Activated CD8-positive, alpha-beta memory T cell treated with anti-CD3 and anti-CD28 coated beads, Interleukin-2, amount 10 ng/mL, durations not matched to agents 7 days and 5 days (primary cell): ENCODE data around the gene MACROD2. TPM values are rescaled to one million over a fixed set of nuclear protein-coding genes. Genes with fewer than 3 reads are reported as not detected.
"Not testable (repeated sequence)": the region's sequence is repeated elsewhere in the genome, so short reads cannot be mapped to it uniquely, and the experiment has no call there.

Experiments used
- ATAC-seq: fragments of 150-1000 bp; cut with Tn5 transposase; one replicate; pipeline ENCODE4 v1.10.0; 2021; ENCODE audit warnings: moderate library complexity
- CTCF ChIA-PET: fragments of 350-600 bp; sonication (Branson Sonifier 250); formaldehyde crosslinking; loops from one replicate; lab custom pipeline; 2021; ENCODE audit warnings: antibody characterized with exemption; lab: Charles Lee
- DNase-seq: peaks from one replicate; pipeline ENCODE4 v3.0.0-alpha.2; 2020
- H3K27ac Mint-ChIP-seq: one replicate; pipeline ENCODE4 v1.8.0; 2021; ENCODE audit warnings: mild to moderate bottlenecking, mixed read lengths
- H3K27me3 Mint-ChIP-seq: one replicate; pipeline ENCODE4 v1.8.0; 2021; ENCODE audit warnings: mixed read lengths
- H3K36me3 Mint-ChIP-seq: one replicate; pipeline ENCODE4 v1.8.0; 2021; ENCODE audit warnings: mild to moderate bottlenecking, mixed read lengths
- H3K4me1 Mint-ChIP-seq: one replicate; pipeline ENCODE4 v1.8.0; 2021; ENCODE audit warnings: mixed read lengths
- H3K4me3 Mint-ChIP-seq: one replicate; pipeline ENCODE4 v1.8.0; 2021; ENCODE audit warnings: mild to moderate bottlenecking, moderate library complexity, mixed read lengths
- H3K9me3 Mint-ChIP-seq: one replicate; pipeline ENCODE4 v1.8.0; 2022; ENCODE audit warnings: low read depth, mixed read lengths
- total RNA-seq, 2 experiments: library from RNA; stranded (reverse); gene quantifications; one replicate each; pipeline ENCODE4 v1.2.3, GENCODE V29; 2021

Gene MACROD2
- total RNA-seq, 2 experiments from 2014 or later: not detected

DNA sequence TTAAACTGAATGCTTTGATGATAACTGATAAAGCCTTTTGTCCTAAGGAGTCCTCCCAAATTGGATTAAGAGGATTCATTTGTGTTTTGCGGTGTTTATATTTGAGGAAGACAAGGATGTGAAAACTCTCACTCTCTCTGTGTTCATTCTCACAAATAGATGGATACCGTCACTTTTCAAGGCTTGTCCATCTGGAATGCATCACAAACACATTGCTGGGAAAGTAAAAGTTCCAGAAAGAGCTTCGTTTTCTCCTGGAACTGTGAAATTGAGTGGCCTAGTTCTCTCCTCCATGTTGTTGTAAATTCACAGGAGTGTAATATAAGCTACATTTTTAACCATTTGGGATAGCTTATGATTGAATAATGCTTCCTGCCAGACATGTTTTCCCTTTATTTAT is 923.7 kb downstream of the MACROD2 start:
- no peak overlapping the region for H3K4me3 Mint-ChIP-seq
- no peaks in the 10 kb centered on the region for H3K4me1 Mint-ChIP-seq
- H3K27ac Mint-ChIP-seq: no peak overlapping the region
- no peak for DNase-seq
- ATAC-seq: no peak
- H3K36me3 Mint-ChIP-seq: peaks cover 1% of the 10 kb centered on the region
- peaks cover 16% of the 10 kb centered on the region for H3K9me3 Mint-ChIP-seq
- CTCF ChIA-PET: no interaction called here
- H3K27me3 Mint-ChIP-seq: no peaks in the 10 kb centered on the region

DNA sequence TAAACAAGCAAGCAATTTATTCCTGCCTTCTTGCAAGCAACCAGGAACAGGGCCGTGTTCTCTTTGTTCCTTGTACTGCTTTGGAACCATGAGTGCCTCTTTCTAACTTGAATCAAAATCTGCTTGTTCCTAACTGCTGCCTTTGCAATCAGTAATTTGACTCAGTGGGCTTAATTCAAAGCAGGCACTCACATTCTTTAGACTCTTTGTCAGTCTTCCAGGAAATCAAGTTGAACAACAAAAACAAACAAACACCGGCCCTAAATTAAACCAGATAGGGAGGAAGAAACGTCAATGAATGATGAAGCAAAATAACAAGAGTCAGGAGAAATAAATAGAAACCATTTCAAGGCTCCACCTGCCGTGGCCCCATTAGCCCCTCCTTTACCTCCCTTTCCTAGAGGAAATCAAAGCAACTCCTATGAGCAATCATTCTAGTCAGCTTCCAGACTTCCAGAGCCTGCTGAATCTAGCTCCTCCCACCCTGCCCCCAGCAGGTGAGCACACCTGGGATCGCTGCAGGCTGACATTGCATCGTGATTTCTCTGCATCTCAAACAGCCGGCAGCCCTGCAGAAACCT is 924.3 kb downstream of the MACROD2 start:
- Mint-ChIP-seq H3K27me3 (no peaks in the 10 kb centered on the region), H3K4me1 (no peaks in the 10 kb centered on the region), H3K4me3 (no peak overlapping the region), H3K36me3 (peaks cover 1% of the 10 kb centered on the region), H3K9me3 (peaks cover 11% of the 10 kb centered on the region), H3K27ac (no peak overlapping the region)
- CTCF ChIA-PET: no interaction called here
- DNase-seq (no peak), ATAC-seq (no peak)

DNA sequence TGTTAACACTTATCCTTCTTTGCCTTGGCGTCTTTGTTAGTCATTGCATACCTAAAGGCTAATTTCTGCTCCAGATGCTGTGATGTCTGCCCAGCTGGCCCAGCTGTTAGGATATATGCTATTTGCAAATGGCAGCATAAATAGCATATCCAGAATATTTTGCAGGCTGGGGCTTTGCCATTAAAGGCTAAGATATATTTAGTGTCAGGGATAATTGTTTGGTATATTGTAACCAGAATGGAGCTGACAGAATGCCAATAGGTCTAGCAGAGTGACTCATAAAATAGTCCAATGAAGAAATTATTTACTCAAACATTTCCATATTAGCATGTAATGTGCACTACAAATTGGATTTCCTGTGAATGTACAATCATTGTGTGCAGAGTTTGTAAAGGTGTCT is 926.2 kb downstream of the MACROD2 start:
- DNase-seq (no peak), ATAC-seq (no peak)
- no peaks in the 10 kb centered on the region for H3K4me1 Mint-ChIP-seq
- no peak overlapping the region for H3K27ac Mint-ChIP-seq
- no peak overlapping the region for H3K4me3 Mint-ChIP-seq
- peaks cover 12% of the 10 kb centered on the region for H3K9me3 Mint-ChIP-seq
- no peaks in the 10 kb centered on the region for H3K27me3 Mint-ChIP-seq
- H3K36me3 Mint-ChIP-seq: peaks cover 1% of the 10 kb centered on the region
- CTCF ChIA-PET: no interaction called here

DNA sequence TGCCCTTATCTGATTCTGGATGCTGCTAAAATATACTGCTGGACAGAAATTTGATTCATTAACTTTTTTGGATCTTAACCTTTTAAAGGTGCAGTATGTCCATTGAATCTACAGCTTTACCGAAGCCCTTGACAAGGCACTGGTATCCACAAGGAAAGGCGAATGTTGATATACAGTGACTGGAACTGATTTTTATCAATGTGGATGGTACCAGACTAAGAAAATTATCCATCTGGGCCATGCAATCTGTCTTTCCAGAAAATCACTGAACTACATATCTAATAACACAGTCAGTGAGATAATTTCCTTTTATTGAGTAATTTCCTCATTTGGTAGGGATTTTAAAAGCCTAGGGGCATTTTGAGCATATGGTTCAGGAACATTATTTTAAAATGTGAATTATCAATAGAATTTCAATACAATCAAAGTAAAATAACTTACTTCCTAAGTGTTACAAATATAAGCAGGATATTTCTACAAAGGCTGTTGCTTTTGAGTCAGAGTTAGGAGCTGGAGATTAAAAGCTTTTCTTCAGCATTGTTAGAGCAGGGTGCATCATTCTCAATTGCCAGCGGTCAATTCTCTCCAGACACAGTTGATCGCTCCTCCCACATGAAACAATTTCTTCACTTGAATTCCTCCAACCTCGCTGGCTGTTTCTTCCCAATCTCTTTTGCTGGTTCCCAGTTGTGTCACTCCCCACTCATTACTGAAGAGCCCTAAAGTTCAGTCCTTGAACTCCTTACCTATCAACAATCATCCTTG is 927.4 kb downstream of the MACROD2 start:
- Mint-ChIP-seq H3K27ac (no peak overlapping the region), H3K27me3 (no peaks in the 10 kb centered on the region), H3K4me1 (no peaks in the 10 kb centered on the region), H3K9me3 (peaks cover 7% of the 10 kb centered on the region), H3K36me3 (peaks cover under 1% of the 10 kb centered on the region), H3K4me3 (no peak overlapping the region)
- CTCF ChIA-PET: no interaction called here
- ATAC-seq: no peak
- DNase-seq: no peak

DNA sequence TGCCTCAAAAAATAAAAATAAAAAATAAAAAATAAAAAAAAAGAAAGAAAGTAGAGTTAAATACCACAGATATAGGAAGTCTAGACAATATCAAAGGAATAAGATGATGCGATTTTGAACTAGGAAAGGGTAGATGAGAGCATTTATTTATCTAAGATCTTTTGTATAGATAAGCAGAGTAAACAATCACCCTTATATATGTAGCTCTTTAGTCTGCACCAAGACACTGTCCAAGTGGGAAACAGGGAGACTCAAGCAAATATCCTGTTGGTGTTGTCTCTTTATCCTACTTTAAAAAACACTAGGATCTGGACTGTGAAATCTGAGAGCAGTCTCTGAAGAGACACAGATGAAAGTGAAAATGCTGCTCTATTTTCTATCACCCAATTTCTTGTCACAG is 929.1 kb downstream of the MACROD2 start:
- Mint-ChIP-seq H3K36me3 (no peaks in the 10 kb centered on the region), H3K27me3 (no peaks in the 10 kb centered on the region), H3K4me3 (no peak overlapping the region), H3K27ac (no peak overlapping the region), H3K4me1 (no peaks in the 10 kb centered on the region), H3K9me3 (peaks cover 6% of the 10 kb centered on the region)
- DNase-seq: no peak
- no peak for ATAC-seq
- CTCF ChIA-PET: no interaction called here

DNA sequence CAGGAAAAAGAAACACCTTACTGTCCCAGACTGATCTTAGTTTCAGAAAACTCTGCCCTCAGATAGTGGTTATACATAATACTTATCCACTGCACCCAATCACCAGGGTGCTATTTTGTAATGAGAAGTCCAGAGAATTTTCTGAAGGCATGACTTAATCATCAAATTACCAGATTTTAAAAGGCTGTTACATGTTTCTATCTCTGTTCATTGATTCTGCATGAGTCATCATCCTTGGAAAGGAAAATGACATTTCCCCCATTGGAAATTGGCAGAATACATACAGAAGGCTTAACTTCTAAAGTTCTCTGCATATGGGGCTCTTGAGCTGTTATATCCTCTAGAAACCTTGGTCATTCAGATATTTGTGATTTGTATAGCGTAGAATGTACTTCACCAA is 930.0 kb downstream of the MACROD2 start:
- H3K36me3 Mint-ChIP-seq: no peaks in the 10 kb centered on the region
- H3K4me1 Mint-ChIP-seq: no peaks in the 10 kb centered on the region
- no peak for DNase-seq
- H3K4me3 Mint-ChIP-seq: no peak overlapping the region
- peaks cover 9% of the 10 kb centered on the region for H3K9me3 Mint-ChIP-seq
- H3K27me3 Mint-ChIP-seq: no peaks in the 10 kb centered on the region
- ATAC-seq: no peak
- CTCF ChIA-PET: no interaction called here
- H3K27ac Mint-ChIP-seq: no peak overlapping the region

DNA sequence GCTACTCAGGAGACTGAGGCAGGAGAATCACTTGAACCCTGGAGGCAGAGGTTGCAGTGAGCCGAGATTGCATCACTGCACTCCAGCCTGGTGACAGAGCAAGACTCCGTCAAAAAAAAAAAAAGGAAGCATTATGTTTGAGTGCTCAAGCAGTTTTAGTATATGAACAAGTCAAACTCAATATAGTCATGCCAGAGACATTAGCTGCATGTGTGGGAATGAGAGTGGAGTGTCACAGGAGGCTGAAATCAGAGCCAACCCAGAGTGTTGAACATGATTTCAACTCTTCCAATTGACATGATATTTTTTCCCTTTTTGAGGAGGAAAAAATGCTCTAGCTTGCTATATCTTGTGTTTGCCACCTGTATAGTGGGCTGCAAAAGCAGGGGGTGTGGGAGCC is 931.1 kb downstream of the MACROD2 start:
- H3K27ac Mint-ChIP-seq, CTCF ChIA-PET, ATAC-seq, DNase-seq, H3K36me3 Mint-ChIP-seq, H3K27me3 Mint-ChIP-seq, H3K4me3 Mint-ChIP-seq, H3K4me1 Mint-ChIP-seq: not testable (repeated sequence)
- peaks cover 11% of the 10 kb centered on the region for H3K9me3 Mint-ChIP-seq

DNA sequence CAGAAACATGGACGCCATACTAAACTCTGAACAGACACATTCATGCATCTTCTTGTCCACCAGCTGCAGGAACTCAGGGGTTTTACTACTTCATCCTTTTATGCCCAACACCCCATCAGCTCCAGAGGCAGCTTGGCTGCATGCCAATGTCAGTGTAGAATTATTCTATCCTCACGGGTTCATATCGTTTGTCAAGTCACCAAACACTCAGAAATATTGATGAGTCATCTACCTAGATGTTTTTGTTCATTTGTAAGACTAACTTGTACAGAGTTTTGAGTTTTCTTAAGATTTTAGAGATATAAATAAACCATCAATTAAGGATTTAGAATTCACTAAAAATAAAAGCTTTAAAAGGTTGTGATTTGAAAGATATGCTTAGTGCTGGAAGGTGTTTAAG is 932.8 kb downstream of the MACROD2 start:
- H3K4me3 Mint-ChIP-seq: no peak overlapping the region
- DNase-seq: no peak
- H3K27me3 Mint-ChIP-seq: no peaks in the 10 kb centered on the region
- no peaks in the 10 kb centered on the region for H3K36me3 Mint-ChIP-seq
- H3K27ac Mint-ChIP-seq: no peak overlapping the region
- CTCF ChIA-PET: no interaction called here
- H3K4me1 Mint-ChIP-seq: no peaks in the 10 kb centered on the region
- ATAC-seq: no peak
- peaks cover 11% of the 10 kb centered on the region for H3K9me3 Mint-ChIP-seq

DNA sequence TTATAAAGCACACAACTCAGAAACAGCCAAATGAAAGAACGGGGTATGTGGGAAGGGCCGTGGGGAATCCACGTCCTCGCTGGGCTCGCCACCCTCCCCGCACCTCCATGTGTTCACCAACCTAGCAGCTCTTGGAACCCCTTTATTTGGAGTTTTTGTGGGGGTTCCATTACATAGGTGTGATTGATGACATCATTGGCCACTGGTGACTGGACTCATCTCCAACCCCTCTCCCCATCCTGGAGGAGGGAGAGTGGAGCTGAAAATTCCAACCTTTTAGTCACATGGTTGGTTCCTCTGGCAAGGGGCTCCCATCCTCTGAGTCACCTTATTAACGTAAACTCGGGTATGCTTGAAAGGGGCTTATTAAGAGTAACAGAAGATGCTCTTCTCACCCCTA is 934.1 kb downstream of the MACROD2 start:
- no peak for DNase-seq
- no peak overlapping the region for H3K27ac Mint-ChIP-seq
- ATAC-seq: no peak
- H3K4me3 Mint-ChIP-seq: no peak overlapping the region
- CTCF ChIA-PET: no interaction called here
- peaks cover 8% of the 10 kb centered on the region for H3K9me3 Mint-ChIP-seq
- no peaks in the 10 kb centered on the region for H3K36me3 Mint-ChIP-seq
- H3K4me1 Mint-ChIP-seq: no peaks in the 10 kb centered on the region
- H3K27me3 Mint-ChIP-seq: no peaks in the 10 kb centered on the region

DNA sequence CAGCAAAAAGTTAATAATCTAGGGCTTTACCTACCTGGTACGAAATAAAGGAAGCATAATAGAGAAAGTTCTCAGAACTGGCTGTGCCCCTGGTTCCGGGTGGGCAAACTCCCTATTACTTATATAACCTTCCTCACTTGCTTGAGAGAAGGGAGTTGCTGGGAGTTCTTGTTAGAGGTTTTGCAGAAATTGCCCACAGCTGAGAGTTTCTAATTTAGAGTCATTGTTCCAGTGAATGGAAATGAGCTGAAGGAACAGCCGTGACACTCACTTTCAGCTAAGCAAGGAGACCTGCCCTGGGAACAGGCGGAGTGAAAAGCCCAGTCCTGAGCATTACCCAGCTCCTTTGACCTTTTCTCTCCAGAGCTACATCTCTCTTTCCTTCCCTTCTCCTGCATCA is 936.7 kb downstream of the MACROD2 start:
- Mint-ChIP-seq H3K9me3 (peaks cover 14% of the 10 kb centered on the region), H3K4me3 (no peak overlapping the region), H3K27me3 (no peaks in the 10 kb centered on the region), H3K4me1 (no peaks in the 10 kb centered on the region), H3K36me3 (no peaks in the 10 kb centered on the region), H3K27ac (no peak overlapping the region)
- ATAC-seq (no peak), DNase-seq (no peak)
- CTCF ChIA-PET: interaction anchor here (0.7 kb wide), 1 partner anchor 32 kb away, joined by 3 read pairs; no protein-coding TSS in a partner anchor

DNA sequence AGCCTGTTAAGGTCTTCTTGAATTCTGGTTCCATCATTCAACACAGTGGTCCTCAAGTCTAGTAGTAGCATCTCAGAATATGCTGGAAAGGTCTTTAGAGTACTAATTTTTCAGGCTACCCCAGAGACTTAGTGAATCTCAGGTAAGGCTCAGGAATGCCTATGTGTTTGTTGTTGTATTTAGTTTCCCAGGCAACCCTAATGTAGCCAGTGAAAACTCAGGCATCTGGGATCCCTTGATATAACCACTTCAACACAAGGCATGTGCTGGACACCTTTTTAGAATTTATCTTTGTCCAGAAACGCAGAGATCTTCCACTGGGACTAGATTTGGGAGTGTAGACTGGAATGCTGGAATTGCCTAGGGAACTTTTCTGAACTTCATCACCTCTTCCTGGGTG is 940.0 kb downstream of the MACROD2 start:
- no peak overlapping the region for H3K4me3 Mint-ChIP-seq
- no peaks in the 10 kb centered on the region for H3K36me3 Mint-ChIP-seq
- no peak overlapping the region for H3K27ac Mint-ChIP-seq
- CTCF ChIA-PET: no interaction called here
- H3K9me3 Mint-ChIP-seq: peaks cover 17% of the 10 kb centered on the region
- no peak for ATAC-seq
- H3K27me3 Mint-ChIP-seq: no peaks in the 10 kb centered on the region
- no peak for DNase-seq
- H3K4me1 Mint-ChIP-seq: no peaks in the 10 kb centered on the region

DNA sequence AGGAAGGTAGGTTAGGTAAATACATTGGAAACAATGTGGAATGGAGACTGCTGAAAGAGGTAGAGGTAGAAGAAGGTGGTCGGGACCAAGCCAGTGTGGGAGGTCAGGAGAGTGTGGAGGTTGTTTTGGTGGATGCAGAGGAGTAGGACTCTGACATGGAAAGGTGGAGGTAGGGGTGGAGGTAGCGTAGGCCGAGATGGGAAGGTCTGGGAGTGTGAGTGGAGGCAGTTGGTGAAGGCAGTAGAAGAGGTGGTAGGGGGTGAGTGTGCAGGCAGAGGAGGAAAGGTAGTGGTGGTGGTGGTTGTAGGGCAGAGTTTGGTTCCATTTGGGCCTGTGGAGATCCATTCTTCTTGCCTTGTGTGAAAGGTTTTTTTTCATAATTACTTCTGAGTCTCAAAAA is 941.7 kb downstream of the MACROD2 start:
- ATAC-seq (no peak), DNase-seq (no peak)
- H3K27ac Mint-ChIP-seq: no peak overlapping the region
- no peaks in the 10 kb centered on the region for H3K36me3 Mint-ChIP-seq
- H3K9me3 Mint-ChIP-seq: peaks cover 15% of the 10 kb centered on the region
- H3K27me3 Mint-ChIP-seq: no peaks in the 10 kb centered on the region
- no peak overlapping the region for H3K4me3 Mint-ChIP-seq
- CTCF ChIA-PET: no interaction called here
- no peaks in the 10 kb centered on the region for H3K4me1 Mint-ChIP-seq

DNA sequence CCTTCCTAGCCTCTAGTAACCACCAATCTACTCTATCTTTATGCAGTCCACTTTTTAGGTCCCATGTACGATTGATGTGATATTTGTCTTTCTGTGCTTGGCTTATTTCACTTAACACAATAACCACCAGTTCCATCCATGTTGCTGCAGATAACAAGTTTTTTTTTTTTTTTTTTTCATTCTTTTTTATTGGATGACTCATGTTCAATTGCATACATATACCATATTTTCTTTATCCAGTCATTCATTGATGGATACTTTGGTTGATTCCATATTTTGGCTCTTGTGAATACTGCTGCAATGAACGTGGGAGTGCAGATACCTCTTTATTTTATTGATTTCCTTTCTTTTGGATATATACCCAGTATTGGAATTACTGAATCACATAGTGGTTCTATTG is 942.5 kb downstream of the MACROD2 start:
- CTCF ChIA-PET: no interaction called here
- H3K4me3 Mint-ChIP-seq: no peak overlapping the region
- peaks cover 17% of the 10 kb centered on the region for H3K9me3 Mint-ChIP-seq

DNA sequence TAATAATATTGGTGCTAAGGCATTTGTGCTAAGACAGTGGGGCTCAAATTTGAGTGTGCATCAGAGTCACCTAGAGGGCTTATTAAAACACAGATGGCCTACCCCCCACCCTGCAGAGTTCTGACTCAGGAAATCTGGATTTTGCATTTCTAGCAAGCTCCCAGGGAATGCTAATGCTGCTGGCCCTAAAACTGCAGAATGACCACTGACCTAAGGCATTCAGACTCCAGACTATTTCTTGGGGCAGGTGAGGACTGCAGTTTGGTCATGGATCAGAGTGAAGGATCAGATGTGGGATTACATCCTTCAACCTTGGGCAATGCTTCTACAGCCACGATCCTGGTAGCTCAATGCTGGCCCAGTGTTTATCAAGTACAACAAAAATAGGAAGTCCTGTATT is 952.2 kb downstream of the MACROD2 start:
- Mint-ChIP-seq H3K27ac (no peak overlapping the region), H3K36me3 (no peaks in the 10 kb centered on the region)

More for the DNA sequence above, 942.5 kb downstream of the MACROD2 start:
- Mint-ChIP-seq H3K4me1 (no peaks in the 10 kb centered on the region), H3K27me3 (no peaks in the 10 kb centered on the region), H3K27ac (no peak overlapping the region), H3K36me3 (no peaks in the 10 kb centered on the region)
- DNase-seq: no peak
- no peak for ATAC-seq

More for the DNA sequence above, 952.2 kb downstream of the MACROD2 start:
- H3K27me3 Mint-ChIP-seq: no peaks in the 10 kb centered on the region
- CTCF ChIA-PET: no interaction called here
- ATAC-seq: no peak
- peaks cover 8% of the 10 kb centered on the region for H3K9me3 Mint-ChIP-seq
- no peak overlapping the region for H3K4me3 Mint-ChIP-seq
- H3K4me1 Mint-ChIP-seq: no peaks in the 10 kb centered on the region
- DNase-seq: no peak
